ENCODE results near the gene OR8I2.
"Not testable (repeated sequence)": the region's sequence is repeated elsewhere in the genome, so short reads cannot be mapped to it uniquely, and the experiment has no call there.

The OR8I2 gene

DNA sequence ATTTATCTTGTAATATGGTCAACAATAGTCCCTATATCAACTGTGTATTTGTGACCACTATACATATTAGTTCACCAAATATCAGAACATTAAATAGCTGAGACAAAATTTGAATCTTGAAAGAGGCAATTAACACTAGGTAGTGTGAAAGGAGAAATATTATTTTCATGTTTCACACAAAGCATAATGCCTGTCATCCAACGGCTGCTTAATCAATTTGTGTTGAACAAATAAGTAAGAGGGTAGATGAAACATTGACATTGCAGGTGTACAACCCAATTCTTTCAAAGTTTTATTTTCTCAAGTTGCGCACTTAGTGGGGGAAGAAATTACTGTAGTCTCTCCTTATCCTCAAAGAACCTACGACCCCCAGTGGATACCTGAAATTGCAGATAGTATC, 3.4 kb upstream of the OR8I2 start:
- DNase-seq (ENCODE audit: low read depth, low spot score) = no peak
- TF ChIP-seq, protein P1, sequence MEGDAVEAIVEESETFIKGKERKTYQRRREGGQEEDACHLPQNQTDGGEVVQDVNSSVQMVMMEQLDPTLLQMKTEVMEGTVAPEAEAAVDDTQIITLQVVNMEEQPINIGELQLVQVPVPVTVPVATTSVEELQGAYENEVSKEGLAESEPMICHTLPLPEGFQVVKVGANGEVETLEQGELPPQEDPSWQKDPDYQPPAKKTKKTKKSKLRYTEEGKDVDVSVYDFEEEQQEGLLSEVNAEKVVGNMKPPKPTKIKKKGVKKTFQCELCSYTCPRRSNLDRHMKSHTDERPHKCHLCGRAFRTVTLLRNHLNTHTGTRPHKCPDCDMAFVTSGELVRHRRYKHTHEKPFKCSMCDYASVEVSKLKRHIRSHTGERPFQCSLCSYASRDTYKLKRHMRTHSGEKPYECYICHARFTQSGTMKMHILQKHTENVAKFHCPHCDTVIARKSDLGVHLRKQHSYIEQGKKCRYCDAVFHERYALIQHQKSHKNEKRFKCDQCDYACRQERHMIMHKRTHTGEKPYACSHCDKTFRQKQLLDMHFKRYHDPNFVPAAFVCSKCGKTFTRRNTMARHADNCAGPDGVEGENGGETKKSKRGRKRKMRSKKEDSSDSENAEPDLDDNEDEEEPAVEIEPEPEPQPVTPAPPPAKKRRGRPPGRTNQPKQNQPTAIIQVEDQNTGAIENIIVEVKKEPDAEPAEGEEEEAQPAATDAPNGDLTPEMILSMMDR (IDR thresholded peaks at IDR 0.05; ENCODE audit: low read depth, low read length) = no peak
- in situ Hi-C loops (cut with HindIII; ENCODE audit: low sequenced_read_pairs) = no loop called here
- no peak overlapping the region for H3K4me3 ChIP-seq (ENCODE audit: low read depth, low read length)

DNA sequence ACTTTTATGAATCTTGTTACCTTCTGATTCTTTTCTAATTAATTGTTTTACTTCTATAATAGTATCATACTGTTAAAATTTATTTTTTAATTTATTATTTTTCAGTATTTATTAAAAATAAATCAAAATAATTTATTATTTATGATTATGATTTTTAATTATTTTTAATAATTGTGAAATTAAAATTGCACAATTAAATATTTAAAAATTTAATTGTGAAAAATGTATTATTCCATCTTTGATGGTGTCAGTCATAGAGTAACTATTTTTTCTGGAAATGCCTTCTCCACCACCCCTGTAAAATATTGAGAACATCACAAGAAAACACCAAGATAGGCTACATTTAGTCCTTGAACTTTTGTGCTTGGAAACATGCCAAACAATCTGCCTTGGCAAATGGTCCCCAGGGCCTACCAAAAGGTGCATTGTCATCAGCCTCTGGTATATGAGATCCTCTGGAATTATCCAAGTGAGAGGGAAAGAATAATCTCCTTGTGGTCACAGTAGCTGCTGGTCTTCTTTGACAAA, 10.2 kb downstream of the OR8I2 start, which contains the start of gene OR8H2:
Gene OR8H2, plus strand, starts transcription at position 478 of the 528 bp plus-strand sequence. CDS start 1,356 bp downstream, outside the sequence.
- DNase-seq (ENCODE audit: low read depth, low spot score) = no peak
- in situ Hi-C loops (cut with HindIII; ENCODE audit: low sequenced_read_pairs) = no loop called here
- TF ChIP-seq, protein P1 (IDR thresholded peaks at IDR 0.05; ENCODE audit: low read depth, low read length) = no peak

GRCh38 chr11:56122073-56122472, 29.0 kb downstream of the OR8I2 start, which contains the start of gene OR8H3:
Gene OR8H3, plus strand, starts transcription at chr11:56122373. Its CDS starts 0 bp downstream, at chr11:56122373.
- in situ Hi-C loops (cut with HindIII; ENCODE audit: low sequenced_read_pairs) = no loop called here
- TF ChIP-seq, protein P1 (IDR thresholded peaks at IDR 0.05; ENCODE audit: low read depth, low read length) = no peak
- DNase-seq (ENCODE audit: low read depth, low spot score) = no peak
- no peak within 1 kb of the TSS for H3K4me3 ChIP-seq (ENCODE audit: low read depth, low read length)

More for the DNA sequence above, 10.2 kb downstream of the OR8I2 start, which contains the start of gene OR8H2:
- H3K4me3 ChIP-seq (ENCODE audit: low read depth, low read length) = no peak within 1 kb of the TSS

DNA sequence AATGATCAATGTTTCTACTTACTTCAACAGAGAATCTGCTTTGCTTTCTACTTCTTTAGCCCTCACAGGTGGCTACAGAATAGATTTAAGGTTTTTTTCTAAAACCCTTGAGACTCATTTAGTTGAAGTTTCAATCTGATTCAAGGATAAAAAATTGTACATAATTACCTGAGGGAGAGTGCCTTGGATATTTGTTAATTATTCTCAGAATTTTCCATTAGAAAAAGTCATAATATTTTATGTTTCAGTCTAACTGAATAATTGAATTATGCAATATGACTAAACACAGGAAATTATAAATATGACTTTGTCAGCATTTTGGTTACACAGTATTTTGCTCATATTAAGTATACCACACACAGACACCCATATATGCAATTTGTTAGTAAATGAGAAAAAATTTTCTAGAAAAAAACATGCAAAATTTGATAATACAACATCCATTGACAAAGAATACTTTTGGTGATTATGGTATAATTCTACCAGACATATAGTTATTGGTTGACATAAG, 47.1 kb downstream of the OR8I2 start, which contains the start of gene OR8J3:
Gene OR8J3, minus strand, starts transcription at position 51 of the 511 bp plus-strand sequence. CDS start 2,483 bp downstream, outside the sequence.
- H3K4me3 ChIP-seq (ENCODE audit: low read depth, low read length) = no peak within 1 kb of the TSS
- TF ChIP-seq, protein P1 (IDR thresholded peaks at IDR 0.05; ENCODE audit: low read depth, low read length) = no peak
- in situ Hi-C loops (cut with HindIII; ENCODE audit: low sequenced_read_pairs) = no loop called here
- DNase-seq (ENCODE audit: low read depth, low spot score) = no peak

- H3K4me3 ChIP-seq (ENCODE audit: low read depth, low read length); DNase-seq (ENCODE audit: low read depth, low spot score); in situ Hi-C loops (cut with HindIII; ENCODE audit: low sequenced_read_pairs): not testable (repeated sequence)
These were observed 50.6 kb downstream of the OR8I2 start for GRCh38 chr11:56143681-56144080.
